SU-DHL-6 (cell line): ENCODE measurements around the gene CLDN12.

Source experiments
- CTCF ChIP-seq: fragments of 200-600 bp; sonication (generic); IDR thresholded peaks from one replicate; pipeline ENCODE4 v1.5.1; 2017; ENCODE audit warnings: antibody characterized with exemption, mild to moderate bottlenecking, low read length, moderate library complexity; ENCODE audit not compliant: insufficient read depth, poor library complexity, severe bottlenecking
- EZH2phosphoT487 ChIP-seq: fragments of 200-600 bp; sonication (generic), shearing (Covaris generic); conservative IDR thresholded peaks from 2 replicates; pipeline ENCODE4 v1.6.1; 2018; ENCODE audit warnings: mild to moderate bottlenecking, antibody characterized with exemption, low read length, moderate library complexity, mixed read lengths

- TF ChIP-seq CTCF = no peak
- TF ChIP-seq EZH2phosphoT487 = no peak
Observed at GRCh38 chr7:90402785-90403173, 482 bp upstream of the CLDN12 start.
